Liver (tissue), 9 donors: ENCODE data around the gene ANKRD27. TPM values are rescaled to one million over a fixed set of nuclear protein-coding genes. Genes with fewer than 3 reads are reported as not detected.

Source experiments
- DNase-seq: peaks from one replicate; pipeline ENCODE4 v3.0.0-alpha.2; 2017; ENCODE audit warnings: low spot score
- H3K27ac ChIP-seq, 2 donors: one replicate each; pipeline ENCODE4 v1.7.0; 2013; ENCODE audit warnings: inconsistent platforms in 2 of 2, low read length in 2 of 2, control low read depth in 1 of 2, low read depth in 1 of 2, mild to moderate bottlenecking in 1 of 2
- H3K27me3 ChIP-seq, 4 donors: one replicate each; pipeline versions ENCODE4 v1.6.1 to v1.7.0; 2013; ENCODE audit warnings: low read length in 3 of 4, inconsistent platforms in 1 of 4, mild to moderate bottlenecking in 1 of 4, moderate library complexity in 1 of 4; ENCODE audit not compliant: control insufficient read depth in 4 of 4, insufficient read depth in 4 of 4
- H3K36me3 ChIP-seq, 4 donors: one replicate each; pipeline versions ENCODE4 v1.6.1 to v1.7.0; 2013; ENCODE audit warnings: low read length in 3 of 4, mild to moderate bottlenecking in 3 of 4, low read depth in 1 of 4, moderate library complexity in 1 of 4; ENCODE audit not compliant: control insufficient read depth in 4 of 4, insufficient read depth in 3 of 4
- H3K4me1 ChIP-seq, 4 donors: one replicate each; pipeline versions ENCODE4 v1.6.1 to v1.7.0; 2013; ENCODE audit warnings: low read length in 3 of 4, mild to moderate bottlenecking in 3 of 4, moderate library complexity in 1 of 4; ENCODE audit not compliant: control insufficient read depth in 4 of 4, insufficient read depth in 4 of 4
- H3K4me3 ChIP-seq, 3 donors: one replicate each; pipeline versions ENCODE4 v1.6.1 to v1.7.0; 2013; ENCODE audit warnings: low read length in 3 of 3, control low read depth in 1 of 3, low read depth in 1 of 3, mild to moderate bottlenecking in 1 of 3
- H3K9ac ChIP-seq, 2 donors: one replicate each; pipeline ENCODE4 v1.7.0; 2013; ENCODE audit warnings: low read length in 2 of 2, mild to moderate bottlenecking in 2 of 2, moderate library complexity in 2 of 2, control low read depth in 1 of 2, low read depth in 1 of 2
- H3K9me3 ChIP-seq, 4 donors: one replicate each; pipeline versions ENCODE4 v1.6.1 to v1.7.0; 2013; ENCODE audit warnings: low read length in 3 of 4; ENCODE audit not compliant: control insufficient read depth in 4 of 4
- CTCF ChIP-seq: fragments of 150-350 bp; IDR thresholded peaks from 2 replicates; pipeline ENCODE4 v1.5.1; 2017; ENCODE audit warnings: improper control_type of control experiment, low read depth, low read length; ENCODE audit not compliant: missing input control
- EGR1 ChIP-seq, 2 donors: IDR thresholded peaks; 2 replicates each; pipeline ENCODE4 v1.6.1; 2016 to 2018; ENCODE audit warnings: antibody characterized with exemption in 2 of 2, low read depth in 2 of 2
- FOXA1 ChIP-seq: IDR thresholded peaks from 2 replicates; pipeline ENCODE4 v1.6.1; 2016; ENCODE audit warnings: antibody characterized with exemption
- FOXA2 ChIP-seq: IDR thresholded peaks from 2 replicates; pipeline ENCODE4 v1.6.1; 2016; ENCODE audit warnings: antibody characterized with exemption
- GABPA ChIP-seq, 2 donors: IDR thresholded peaks in 1 of 2; conservative IDR thresholded peaks in 1 of 2; 2 replicates each; pipeline ENCODE4 v1.6.1; 2016; ENCODE audit warnings: antibody characterized with exemption in 2 of 2, mild to moderate bottlenecking in 1 of 2, moderate library complexity in 1 of 2
- HNF4A ChIP-seq, 2 donors: conservative IDR thresholded peaks; 2 replicates each; pipeline ENCODE4 v1.6.1; 2016; ENCODE audit warnings: antibody characterized with exemption in 2 of 2, mild to moderate bottlenecking in 2 of 2
- HNF4G ChIP-seq: IDR thresholded peaks from 2 replicates; pipeline ENCODE4 v1.6.1; 2016; ENCODE audit warnings: antibody characterized with exemption
- JUND ChIP-seq, 2 donors: IDR thresholded peaks; 2 replicates each; pipeline ENCODE4 v1.6.1; 2016; ENCODE audit warnings: antibody characterized with exemption in 2 of 2
- NR2F2 ChIP-seq: IDR thresholded peaks from 2 replicates; pipeline ENCODE4 v1.6.1; 2016; ENCODE audit warnings: antibody characterized with exemption
- RAD21 ChIP-seq, 2 donors: IDR thresholded peaks; 2 replicates each; pipeline ENCODE4 v1.6.1; 2016; ENCODE audit warnings: antibody characterized with exemption in 2 of 2, mild to moderate bottlenecking in 2 of 2
- RXRA ChIP-seq, 2 donors: IDR thresholded peaks; 2 replicates each; pipeline ENCODE4 v1.6.1; 2017 to 2018; ENCODE audit warnings: antibody characterized with exemption in 2 of 2, mild to moderate bottlenecking in 1 of 2
- SP1 ChIP-seq: IDR thresholded peaks from 2 replicates; pipeline ENCODE4 v1.6.1; 2018; ENCODE audit warnings: antibody characterized with exemption, mild to moderate bottlenecking
- TAF1 ChIP-seq: conservative IDR thresholded peaks from 2 replicates; pipeline ENCODE4 v1.6.1; 2016; ENCODE audit warnings: antibody characterized with exemption, mild to moderate bottlenecking
- YY1 ChIP-seq: IDR thresholded peaks from 2 replicates; pipeline ENCODE4 v1.6.1; 2016; ENCODE audit warnings: antibody characterized with exemption, mild to moderate bottlenecking
- WGBS: extraction: QIAGEN DNeasy Blood & Tissue Kit; methylation state at CpG from one replicate; pipeline ENCODE4 v1.1.7; 2013; 5-methylcytosine and 5-hydroxymethylcytosine counted together
- polyA plus RNA-seq, 2 donors: library from polyadenylated mRNA; stranded (reverse) in 1 of 2; unstranded in 1 of 2; fragments of 200-250 nt in 1 of 2; fragments of >200 nt in 1 of 2; fragmentation: Nextera tagmentation in 1 of 2; extraction: Ambion mirVana in 1 of 2; gene quantifications; one replicate each; pipeline versions ENCODE4 v1.2.1 to v1.2.3, GENCODE V29; 2013 to 2015
- total RNA-seq, 2 donors: library from RNA; depleted of rRNA; stranded (reverse); fragments of >200 nt; gene quantifications; one replicate each; pipeline ENCODE4 v1.2.3, GENCODE V29; 2014
- TF ChIP-seq, protein P1 (sequence below): IDR thresholded peaks from 2 replicates; pipeline ENCODE4 v1.6.1; 2016; ENCODE audit warnings: antibody characterized with exemption
- TF ChIP-seq, protein P2 (sequence below): IDR thresholded peaks from 2 replicates; pipeline ENCODE4 v1.6.1; 2016; ENCODE audit warnings: antibody characterized with exemption
- donor health status: healthy.
- donor health status: healthy.
- donor health status: healthy.
- donor health status: healthy.
- donor health status: healthy.

ANKRD27 gene
- total and polyA plus RNA-seq, 4 donors, result 3.4 to 14.2 (median 7.8) TPM

DNA sequence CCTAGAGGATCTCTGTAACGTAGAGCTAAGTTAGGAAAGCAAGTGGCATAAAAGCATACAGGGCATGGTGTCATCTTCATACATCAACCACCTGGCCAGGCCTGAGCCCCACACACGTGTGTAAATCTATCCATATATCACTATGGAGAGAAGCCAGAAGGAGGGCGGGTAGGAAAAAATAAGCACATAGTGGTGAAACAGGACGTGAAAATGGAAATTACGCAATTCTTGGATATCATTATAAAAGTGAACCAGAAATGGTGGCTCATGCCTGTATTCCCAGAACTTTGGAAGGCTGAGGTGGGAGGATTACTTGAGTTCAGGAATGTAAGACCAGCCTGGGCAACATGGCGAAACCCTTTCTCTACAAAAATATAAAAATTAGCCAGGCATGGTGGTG, 50.6 kb downstream of the ANKRD27 start:
- Histone ChIP-seq H3K4me1 (no peaks in the 10 kb centered on the region), H3K4me3 (no peak overlapping the region), H3K27ac (no peak overlapping the region), H3K27me3 (no peaks in the 10 kb centered on the region), H3K9me3 (no peaks in the 10 kb centered on the region), H3K36me3 (peaks cover 8 to 35% (median 10%) of the 10 kb centered on the region in 4 donors), H3K9ac (no peak overlapping the region)
- no peak for DNase-seq
- 91% methylated on average over 6 of the region's 6 CpGs for WGBS
- TF ChIP-seq TAF1 (no peak), JUND (IDR thresholded peaks at IDR 0.05) (no peak), HNF4A (conservative IDR thresholded peaks at IDR 0.05) (no peak), GABPA (IDR thresholded peaks at IDR 0.05 in 1 of 2, conservative IDR thresholded peaks at IDR 0.05 in 1 of 2) (no peak), FOXA2 (no peak), SP1 (no peak), CTCF (no peak), RAD21 (IDR thresholded peaks at IDR 0.05) (no peak)
- TF ChIP-seq, protein P1, sequence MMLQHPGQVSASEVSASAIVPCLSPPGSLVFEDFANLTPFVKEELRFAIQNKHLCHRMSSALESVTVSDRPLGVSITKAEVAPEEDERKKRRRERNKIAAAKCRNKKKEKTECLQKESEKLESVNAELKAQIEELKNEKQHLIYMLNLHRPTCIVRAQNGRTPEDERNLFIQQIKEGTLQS, result no peak
- TF ChIP-seq, protein P2, sequence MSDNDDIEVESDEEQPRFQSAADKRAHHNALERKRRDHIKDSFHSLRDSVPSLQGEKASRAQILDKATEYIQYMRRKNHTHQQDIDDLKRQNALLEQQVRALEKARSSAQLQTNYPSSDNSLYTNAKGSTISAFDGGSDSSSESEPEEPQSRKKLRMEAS, result no peak

- H3K27ac ChIP-seq, result no peak overlapping the region
- H3K9ac ChIP-seq, result no peak overlapping the region
- H3K4me3 ChIP-seq, result no peak overlapping the region
- no peaks in the 10 kb centered on the region for H3K9me3 ChIP-seq
- DNase-seq, result no peak
- H3K4me1 ChIP-seq, result no peaks in the 10 kb centered on the region
- peaks cover 7 to 37% (median 8%) of the 10 kb centered on the region in 4 donors for H3K36me3 ChIP-seq
- H3K27me3 ChIP-seq, result no peaks in the 10 kb centered on the region
- 70% methylated on average over 12 of the region's 12 CpGs for WGBS
- TF ChIP-seq FOXA2 (no peak), EGR1 (IDR thresholded peaks at IDR 0.05; ENCODE audit: low read depth in 2 of 2) (peak in 1 of 2 donors; percentile 46)
These were observed 53.0 kb downstream of the ANKRD27 start for GRCh38 chr19:32622002-32622401.

DNA sequence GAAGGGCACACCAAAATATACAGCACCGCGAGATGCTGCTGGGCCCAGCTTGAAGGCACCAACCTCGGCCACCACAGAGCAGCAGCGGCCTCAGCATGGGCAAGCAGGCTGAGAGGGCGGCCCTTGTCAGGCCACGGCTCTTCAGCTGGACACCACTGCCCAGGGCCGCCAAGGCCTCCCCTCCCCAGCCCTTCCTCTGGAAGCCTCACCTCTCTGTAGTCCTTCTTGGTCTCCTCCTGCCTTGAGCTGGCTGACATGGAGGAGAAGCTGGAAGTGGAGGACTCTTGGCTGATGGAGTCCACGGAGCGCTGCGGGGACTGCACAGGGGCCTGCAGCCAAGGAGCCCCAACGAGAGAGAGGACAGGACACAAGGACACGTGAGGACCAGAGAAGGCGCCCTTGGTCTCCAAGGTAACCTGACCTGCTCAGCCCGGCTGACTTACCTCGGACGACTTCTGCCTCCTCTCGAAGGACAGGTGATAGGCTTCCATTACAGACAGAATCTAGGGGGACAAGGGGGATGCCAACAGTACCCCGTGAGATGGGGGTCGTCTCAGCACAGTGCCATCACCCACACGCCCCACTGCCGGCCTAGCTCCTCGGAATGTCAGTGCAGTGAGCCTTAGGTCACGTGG, 55.8 kb downstream of the ANKRD27 start:
- no peak overlapping the region for H3K9ac ChIP-seq
- H3K4me1 ChIP-seq, result no peaks in the 10 kb centered on the region
- H3K36me3 ChIP-seq, result peaks cover 8 to 53% (median 20%) of the 10 kb centered on the region in 4 donors
- WGBS, result 94% methylated on average over 23 of the region's 23 CpGs
- no peaks in the 10 kb centered on the region for H3K27me3 ChIP-seq
- no peak for DNase-seq
- no peak overlapping the region for H3K27ac ChIP-seq
- no peak for TF ChIP-seq HNF4A (conservative IDR thresholded peaks at IDR 0.05)
- TF ChIP-seq SP1, result no peak
- no peak for TF ChIP-seq GABPA (IDR thresholded peaks at IDR 0.05 in 1 of 2, conservative IDR thresholded peaks at IDR 0.05 in 1 of 2)
- no peak for TF ChIP-seq NR2F2
- TF ChIP-seq RXRA (IDR thresholded peaks at IDR 0.05), result no peak
- no peak for TF ChIP-seq YY1
- TF ChIP-seq HNF4G, result no peak
- no peak for TF ChIP-seq FOXA1
- no peak for TF ChIP-seq JUND (IDR thresholded peaks at IDR 0.05)
- TF ChIP-seq FOXA2, result no peak
- no peak overlapping the region for H3K4me3 ChIP-seq
- H3K9me3 ChIP-seq, result no peaks in the 10 kb centered on the region
